Ovary (tissue), 9 donors: ENCODE data around the gene TMEM184C. TPM values are rescaled to one million over a fixed set of nuclear protein-coding genes. Genes with fewer than 3 reads are reported as not detected.

Source experiments
- DNase-seq, 5 donors: peaks; one replicate each; pipeline ENCODE4 v3.0.0-alpha.2; 2019 to 2020
- H3K27ac ChIP-seq, 2 donors: fragments of 200-600 bp; one replicate each; pipeline versions ENCODE4 v1.5.1 to v1.8.0; 2019 to 2022
- H3K27me3 ChIP-seq: fragments of 200-600 bp; one replicate; pipeline ENCODE4 v1.8.0; 2022
- H3K36me3 ChIP-seq: fragments of 200-600 bp; sonication (generic); one replicate; pipeline ENCODE4 v1.5.1; 2019
- H3K4me1 ChIP-seq: one replicate; pipeline ENCODE4 v1.8.1; 2013; ENCODE audit warnings: mild to moderate bottlenecking, moderate library complexity; ENCODE audit not compliant: insufficient read depth
- H3K4me3 ChIP-seq: fragments of 200-600 bp; sonication (generic); one replicate; pipeline ENCODE4 v1.5.1; 2017
- H3K9me3 ChIP-seq, 2 donors: fragments of 200-600 bp in 1 of 2; sonication (generic) in 1 of 2; one replicate each; pipeline versions ENCODE4 v1.5.1 to v1.8.1; 2013 to 2019; ENCODE audit warnings: mild to moderate bottlenecking in 1 of 2, moderate library complexity in 1 of 2
- EP300 ChIP-seq: sonication (generic); formaldehyde crosslinking; IDR thresholded peaks from one replicate; pipeline ENCODE4 v1.6.1; 2017; ENCODE audit warnings: antibody characterized with exemption
- POLR2A ChIP-seq: fragments of 450-650 bp; IDR thresholded peaks from one replicate; pipeline ENCODE4 v1.6.1; 2017; ENCODE audit warnings: antibody characterized with exemption, mild to moderate bottlenecking, moderate library complexity
- WGBS, 3 donors: extraction: QIAGEN DNeasy Blood & Tissue Kit in 1 of 3; methylation state at CpG; one replicate each; pipeline versions ENCODE4 v1.1.5 to v1.1.7; 2013 to 2017; 5-methylcytosine and 5-hydroxymethylcytosine counted together
- intact Hi-C, 4 donors: fragments of 100-400 bp; cut with DNase I; formaldehyde crosslinking; loops; one replicate each; pipeline versions ENCODE4 v1.11.0 to v1.15.1; 2022 to 2023
- polyA plus RNA-seq, 2 donors: library from polyadenylated mRNA; stranded (reverse); fragments of 200-250 nt in 1 of 2; fragments of 350-450 nt in 1 of 2; fragmentation: Illumina TruSeq in 1 of 2; extraction: RNeasy Lipid Tissue Mini Kit (QIAGEN cat#74804) in 1 of 2; gene quantifications; one replicate each; pipeline ENCODE4 v1.2.3, GENCODE V29; 2013 to 2014
- total RNA-seq, 7 donors: library from RNA; depleted of rRNA in 2 of 7; stranded (reverse); fragments of >200 nt in 2 of 7; fragmentation: NEBNext Ultra II Directional in 3 of 7; extraction: Animal tissue kit (Norgen Biotek cat#: 25700) in 3 of 7; gene quantifications; one replicate each; pipeline versions ENCODE4 v1.1.0 to v1.2.4, GENCODE V29; 2016 to 2023
- TF ChIP-seq, protein P1 (sequence below), 3 donors: fragments of 450-650 bp in 2 of 3; fragments of 200-600 bp in 1 of 3; IDR thresholded peaks; one replicate each; pipeline versions ENCODE4 v1.5.1 to v1.8.0; 2016 to 2022; ENCODE audit warnings: antibody characterized with exemption in 3 of 3, mild to moderate bottlenecking in 1 of 3
- donor health status: DM: no; HTN: no; CAD: no; lungs with moderate emphysema.
- donor health status: DM: no; HTN: no; CAD: no.
- donor health status: Bipolar disorder and iron deficiency.
- donor health status: DM: yes; HTN: yes; CAD: no.
- donor health status: DM: no; HTN: no; CAD: no.
- donor health status: DM: yes; HTN: yes; CAD: no.

Gene TMEM184C
- total and polyA plus RNA-seq, 9 donors = 12.9 to 32.0 (median 27.6) TPM

DNA sequence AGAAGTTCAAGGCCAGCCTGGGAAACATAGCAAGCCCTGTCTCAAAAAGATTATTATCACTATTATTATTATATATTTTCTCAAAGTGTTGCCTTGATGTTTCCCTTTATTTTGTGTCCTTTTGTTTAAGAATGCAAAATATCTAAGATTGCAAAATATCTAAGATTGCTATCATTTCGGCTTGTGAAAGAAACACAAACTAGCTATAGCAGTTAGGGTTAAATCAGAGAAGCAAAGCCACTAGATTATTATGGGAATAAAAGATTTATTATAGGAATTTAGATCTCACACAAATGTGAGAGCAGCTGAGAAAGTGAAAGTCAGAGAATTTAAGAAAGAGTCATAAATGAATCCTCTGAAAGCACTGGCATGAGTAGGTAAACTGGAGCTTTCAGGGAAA lies 18.0 kb upstream of the TMEM184C start:
- intact Hi-C loops = no loop called here
- H3K27ac ChIP-seq = no peak overlapping the region
- H3K27me3 ChIP-seq = no peaks in the 10 kb centered on the region
- H3K36me3 ChIP-seq = no peaks in the 10 kb centered on the region
- H3K4me1 ChIP-seq = peaks cover 2% of the 10 kb centered on the region
- 71 to 86% (median 86%) methylated on average over 1 of the region's 1 CpG for WGBS, 3 donors
- no peak for DNase-seq
- H3K9me3 ChIP-seq = no peaks in the 10 kb centered on the region
- H3K4me3 ChIP-seq = no peak overlapping the region
- no peak for TF ChIP-seq POLR2A
- TF ChIP-seq, protein P1, sequence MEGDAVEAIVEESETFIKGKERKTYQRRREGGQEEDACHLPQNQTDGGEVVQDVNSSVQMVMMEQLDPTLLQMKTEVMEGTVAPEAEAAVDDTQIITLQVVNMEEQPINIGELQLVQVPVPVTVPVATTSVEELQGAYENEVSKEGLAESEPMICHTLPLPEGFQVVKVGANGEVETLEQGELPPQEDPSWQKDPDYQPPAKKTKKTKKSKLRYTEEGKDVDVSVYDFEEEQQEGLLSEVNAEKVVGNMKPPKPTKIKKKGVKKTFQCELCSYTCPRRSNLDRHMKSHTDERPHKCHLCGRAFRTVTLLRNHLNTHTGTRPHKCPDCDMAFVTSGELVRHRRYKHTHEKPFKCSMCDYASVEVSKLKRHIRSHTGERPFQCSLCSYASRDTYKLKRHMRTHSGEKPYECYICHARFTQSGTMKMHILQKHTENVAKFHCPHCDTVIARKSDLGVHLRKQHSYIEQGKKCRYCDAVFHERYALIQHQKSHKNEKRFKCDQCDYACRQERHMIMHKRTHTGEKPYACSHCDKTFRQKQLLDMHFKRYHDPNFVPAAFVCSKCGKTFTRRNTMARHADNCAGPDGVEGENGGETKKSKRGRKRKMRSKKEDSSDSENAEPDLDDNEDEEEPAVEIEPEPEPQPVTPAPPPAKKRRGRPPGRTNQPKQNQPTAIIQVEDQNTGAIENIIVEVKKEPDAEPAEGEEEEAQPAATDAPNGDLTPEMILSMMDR (IDR thresholded peaks at IDR 0.05) = no peak
- TF ChIP-seq EP300 = no peak

DNA sequence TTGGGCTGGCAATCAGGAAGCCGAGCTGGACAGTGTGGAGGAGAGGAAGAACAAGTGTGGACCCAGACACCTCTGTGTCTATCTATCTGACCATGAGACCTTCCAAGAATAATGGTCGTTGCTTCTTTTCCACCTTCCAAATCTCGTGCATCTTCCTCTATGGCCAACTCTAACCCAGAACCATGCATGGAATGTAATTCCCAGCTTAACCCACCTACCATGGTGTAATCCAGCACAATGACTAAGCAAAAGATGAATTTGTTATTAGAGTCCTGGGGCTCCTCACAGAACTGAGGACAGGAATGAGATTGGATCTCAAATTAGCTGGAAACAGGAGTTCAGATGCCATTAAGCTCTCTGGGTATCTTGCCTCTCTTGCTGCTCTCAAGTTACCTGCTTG lies 17.4 kb upstream of the TMEM184C start:
- Histone ChIP-seq H3K36me3 (no peaks in the 10 kb centered on the region), H3K27ac (no peak overlapping the region), H3K4me3 (no peak overlapping the region), H3K4me1 (peaks cover 2% of the 10 kb centered on the region), H3K9me3 (no peaks in the 10 kb centered on the region), H3K27me3 (no peaks in the 10 kb centered on the region)
- intact Hi-C loops = no loop called here
- TF ChIP-seq, protein P1 (IDR thresholded peaks at IDR 0.05) = no peak
- TF ChIP-seq POLR2A (no peak), EP300 (no peak)
- no peak for DNase-seq
- WGBS, 3 donors = 52 to 74% (median 64%) methylated on average over 3 of the region's 3 CpGs

DNA sequence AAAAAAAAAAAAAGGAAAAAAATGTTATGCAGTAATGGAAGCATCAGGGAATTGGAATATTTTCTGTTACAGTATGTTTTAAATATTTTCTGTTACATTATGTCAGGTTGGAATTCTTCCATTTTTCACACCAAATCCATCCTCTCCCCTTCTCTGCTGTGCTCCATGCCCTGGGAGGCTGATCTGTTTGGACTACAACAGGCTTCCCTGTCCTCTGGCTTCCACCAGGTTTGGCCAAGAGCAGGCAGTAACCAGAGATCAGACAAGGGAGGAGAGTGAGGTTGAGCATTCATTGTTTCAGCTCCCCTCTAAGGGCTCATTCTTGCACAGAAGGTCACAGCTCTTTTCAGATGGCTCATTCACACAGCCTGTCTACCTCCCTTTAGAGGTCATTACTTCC lies 11.7 kb upstream of the TMEM184C start:
- intact Hi-C loops = no loop called here
- no peak for TF ChIP-seq EP300
- TF ChIP-seq, protein P1 (IDR thresholded peaks at IDR 0.05) = no peak
- Histone ChIP-seq H3K9me3 (no peaks in the 10 kb centered on the region), H3K36me3 (no peaks in the 10 kb centered on the region), H3K27me3 (no peaks in the 10 kb centered on the region), H3K4me3 (no peak overlapping the region), H3K4me1 (no peaks in the 10 kb centered on the region), H3K27ac (no peak overlapping the region)
- no peak for DNase-seq

DNA sequence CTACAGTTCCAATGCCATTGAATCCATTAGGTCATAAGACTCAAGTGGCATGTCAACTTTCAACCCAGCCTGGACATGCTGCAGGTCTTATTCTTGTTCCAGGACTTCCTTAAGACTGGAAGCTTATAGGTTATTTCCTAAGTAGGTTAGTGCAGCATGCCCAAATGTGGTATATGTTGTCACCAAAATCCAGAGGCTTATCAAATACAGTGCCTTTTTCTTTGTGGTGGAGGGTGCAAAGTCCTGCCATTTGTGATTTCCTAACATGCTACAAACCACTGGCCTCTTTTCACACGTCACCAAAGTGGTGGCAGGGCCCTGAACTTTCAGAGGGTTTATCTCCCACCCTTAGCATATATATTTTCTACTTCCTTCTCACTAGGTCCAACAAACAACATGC lies 9.7 kb upstream of the TMEM184C start:
- WGBS, 3 donors = 81 to 91% (median 89%) methylated on average over 1 of the region's 1 CpG

More for the DNA sequence above, 9.7 kb upstream of the TMEM184C start:
- no peak overlapping the region for H3K27ac ChIP-seq
- TF ChIP-seq EP300 (no peak), POLR2A (no peak)
- TF ChIP-seq, protein P1 (IDR thresholded peaks at IDR 0.05) = no peak
- no peak overlapping the region for H3K4me3 ChIP-seq
- no peaks in the 10 kb centered on the region for H3K4me1 ChIP-seq
- no peaks in the 10 kb centered on the region for H3K9me3 ChIP-seq
- no peaks in the 10 kb centered on the region for H3K27me3 ChIP-seq
- intact Hi-C loops = no loop called here
- DNase-seq = no peak
- no peaks in the 10 kb centered on the region for H3K36me3 ChIP-seq
